HG03095 (cell line): ENCODE results near the gene SLC4A1.
"Not testable (repeated sequence)": the region's sequence is repeated elsewhere in the genome, so short reads cannot be mapped to it uniquely, and the experiment has no call there.

Source experiments
- ATAC-seq: cut with Tn5 transposase; IDR thresholded peaks from one replicate; pipeline ENCODE4 v1.9.1; 2021; ENCODE audit warnings: moderate library complexity; ENCODE audit not compliant: unreplicated experiment

SLC4A1 gene

DNA sequence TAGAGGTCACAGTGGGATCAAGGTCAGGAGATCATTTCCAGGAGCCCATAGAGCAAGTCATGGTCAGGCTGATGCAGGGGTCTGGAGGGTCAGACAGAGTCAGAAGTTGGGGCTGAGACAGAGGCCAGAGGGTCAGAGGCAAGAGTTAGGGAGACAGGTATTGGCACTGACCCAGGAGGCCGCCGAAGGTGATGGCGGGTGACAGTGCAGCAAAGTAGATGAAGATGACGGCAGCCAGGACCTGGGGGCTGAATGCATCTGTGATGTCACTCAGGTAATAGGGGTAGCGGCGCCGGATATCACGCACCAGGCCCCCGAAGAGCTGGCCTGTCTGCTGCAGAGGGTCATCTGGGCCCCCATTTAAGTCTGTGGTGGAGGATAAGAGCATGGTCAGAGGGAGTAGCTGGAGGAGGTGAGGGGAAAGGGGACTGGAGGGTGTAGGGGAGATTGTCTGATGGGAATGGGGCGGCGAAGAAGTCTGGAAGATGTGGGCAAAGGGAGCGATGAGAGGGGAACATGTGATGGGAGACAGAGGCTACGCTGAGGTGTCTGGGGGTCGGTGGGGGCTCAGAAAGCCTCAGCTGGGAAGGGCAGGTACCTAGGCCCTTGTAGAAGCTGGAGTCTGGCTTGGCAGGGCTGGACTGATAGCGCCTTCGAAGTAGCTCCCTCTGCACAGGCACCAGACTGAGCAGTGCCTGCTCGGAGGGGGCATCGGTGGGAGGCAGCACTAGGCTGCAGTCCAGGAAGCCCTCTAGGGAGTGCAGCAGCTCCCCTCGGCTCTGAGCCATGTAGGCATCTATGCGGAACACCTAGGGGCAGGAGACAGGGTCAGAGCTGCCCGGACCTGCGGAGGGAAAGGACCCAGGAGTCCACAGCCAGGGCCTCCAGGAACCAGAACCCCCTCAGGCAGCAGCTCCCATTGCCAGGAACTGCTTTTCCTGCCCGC is 9.8 kb downstream of the SLC4A1 start:
- no peak for ATAC-seq

DNA sequence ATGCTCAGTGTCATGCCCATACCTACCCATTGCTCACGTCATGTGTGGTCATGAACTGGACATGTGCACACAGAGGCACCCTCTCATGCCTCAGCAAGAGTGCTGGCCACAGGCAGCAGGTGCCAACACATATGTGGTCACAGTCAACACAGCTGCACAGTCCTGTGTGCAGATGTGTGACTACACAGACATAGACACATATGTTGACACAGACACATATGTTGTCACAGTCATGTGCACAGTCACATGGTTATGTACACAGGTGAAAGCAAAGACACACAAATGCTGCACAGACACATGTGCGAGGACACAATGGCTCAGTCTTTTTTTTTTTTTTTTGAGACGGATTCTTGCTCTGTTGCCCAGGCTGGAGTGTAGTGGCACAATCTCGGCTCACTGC is 11.3 kb downstream of the SLC4A1 start:
- ATAC-seq: no peak

DNA sequence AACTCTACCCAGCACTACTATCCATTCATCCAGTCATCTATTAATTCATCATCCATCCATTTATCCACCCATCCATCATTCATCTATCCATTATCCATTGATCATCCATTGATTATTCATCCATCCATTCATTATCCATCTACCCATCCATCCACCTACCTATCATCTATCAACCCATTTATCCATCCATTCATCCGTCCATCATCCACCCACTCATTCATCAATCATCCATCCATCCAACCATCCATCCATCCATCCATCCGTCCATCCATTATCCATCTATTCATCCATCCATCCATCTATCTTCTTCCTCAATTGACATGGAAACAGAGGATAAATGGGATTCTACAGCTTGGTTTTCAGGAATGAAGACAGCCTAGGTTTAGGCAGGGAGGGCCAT is 12.0 kb downstream of the SLC4A1 start:
- no peak for ATAC-seq

DNA sequence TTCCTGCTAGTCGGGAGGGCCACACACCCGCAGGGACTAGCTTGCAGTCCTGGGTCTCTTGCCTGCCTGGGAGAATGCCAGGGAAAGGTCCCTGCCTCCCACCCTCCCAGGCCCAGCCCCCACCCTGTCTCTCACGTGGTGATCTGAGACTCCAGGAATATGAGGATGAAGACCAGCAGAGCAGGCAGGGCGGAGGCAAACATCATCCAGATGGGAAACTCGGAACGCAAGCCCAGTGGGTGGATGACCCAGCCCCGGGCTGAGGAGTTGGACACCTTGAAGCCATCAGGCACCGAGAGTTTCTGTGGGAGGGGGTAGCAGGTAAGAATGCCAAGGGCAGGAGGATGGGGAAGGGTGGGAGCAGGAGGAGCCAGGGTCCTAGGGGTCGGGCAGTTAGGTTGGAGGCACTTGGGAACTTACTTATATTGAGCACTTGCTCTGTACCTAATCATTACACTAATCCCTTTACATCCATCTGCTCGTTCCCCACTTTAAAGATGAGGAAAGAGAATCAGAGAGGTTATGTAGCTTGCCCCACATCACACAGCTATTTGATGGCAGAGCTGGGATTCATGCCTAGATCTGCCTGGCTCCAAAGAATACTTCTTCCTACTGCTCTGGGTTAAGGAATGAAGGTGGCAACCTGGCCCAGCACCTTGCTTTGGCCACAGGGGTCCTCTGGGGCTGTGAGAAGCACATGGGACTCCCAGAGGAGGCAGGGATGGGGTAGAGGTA is 13.4 kb downstream of the SLC4A1 start:
- no peak for ATAC-seq

DNA sequence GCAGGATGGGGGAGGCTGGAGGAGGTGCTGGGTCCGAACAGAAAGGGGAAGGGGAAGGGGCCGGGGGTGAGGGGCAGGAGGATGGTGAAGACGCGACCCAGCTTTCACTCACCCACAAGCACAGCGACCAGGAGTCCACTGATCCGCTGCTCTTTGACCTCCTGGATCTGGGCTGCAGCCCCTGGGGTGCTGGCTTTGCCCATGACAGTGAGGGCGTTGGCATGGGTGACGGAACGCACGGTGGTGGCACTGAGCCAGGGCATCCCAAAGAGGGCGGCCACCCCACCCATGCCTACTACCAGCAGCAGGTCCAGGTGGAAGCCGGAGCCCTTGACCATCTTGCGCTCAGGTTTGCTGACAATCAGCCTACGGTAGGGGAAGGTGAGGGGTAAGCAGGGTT is 14.9 kb downstream of the SLC4A1 start:
- no peak for ATAC-seq

DNA sequence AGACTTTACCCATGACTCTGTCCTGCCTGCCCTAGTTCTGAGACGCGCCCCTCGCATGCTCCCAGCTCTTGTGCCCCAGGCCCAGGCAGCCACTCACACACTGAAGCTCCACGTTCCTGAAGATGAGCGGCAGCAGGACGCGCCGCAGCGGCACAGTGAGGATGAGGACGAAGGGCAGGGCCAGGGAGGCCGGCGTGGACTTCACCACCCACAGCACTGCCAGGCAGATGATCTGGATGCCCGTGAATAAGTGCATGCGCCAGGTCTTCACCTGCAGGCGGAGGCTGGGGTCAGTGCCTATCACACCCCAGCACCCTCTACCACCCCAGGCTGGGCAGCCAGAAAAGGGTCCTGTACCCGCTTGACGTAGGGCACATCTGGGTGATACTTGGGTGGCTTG is 16.9 kb downstream of the SLC4A1 start:
- no peak for ATAC-seq

DNA sequence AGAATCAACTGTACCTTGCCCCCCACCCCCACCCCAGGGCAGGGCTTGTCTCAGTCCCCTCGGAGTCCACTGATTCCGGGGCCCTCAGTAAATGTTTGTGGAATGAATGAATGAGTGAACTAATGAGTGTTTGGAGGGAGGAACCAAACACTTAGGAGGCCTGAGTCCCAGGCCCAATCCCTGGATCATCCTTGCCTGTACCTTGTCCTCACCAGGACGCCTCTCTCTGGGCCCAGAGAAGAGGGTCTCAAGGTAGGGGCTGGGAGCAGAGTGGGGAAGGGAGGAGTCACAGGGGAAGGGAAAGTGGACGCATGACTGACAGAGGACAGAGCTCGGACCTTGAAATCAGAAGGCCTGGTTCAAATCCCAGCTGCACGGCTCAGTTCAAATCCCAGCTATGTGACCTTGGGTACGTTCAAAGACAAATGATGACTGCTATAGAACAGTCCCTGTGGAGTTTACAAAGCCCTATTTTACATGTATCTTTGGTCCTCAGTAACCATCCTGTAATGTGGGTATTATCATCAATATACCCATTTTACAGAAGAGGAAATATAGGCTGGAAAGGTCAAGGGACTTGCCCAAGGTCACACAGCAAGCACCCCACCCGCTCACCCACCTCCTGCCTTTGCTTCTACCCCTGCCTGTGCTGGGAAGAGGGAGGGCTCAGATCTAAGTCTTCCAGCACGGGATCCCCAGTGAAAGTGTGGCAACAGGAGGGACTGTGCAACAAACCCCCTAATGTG is 18.3 kb downstream of the SLC4A1 start:
- ATAC-seq: no peak

DNA sequence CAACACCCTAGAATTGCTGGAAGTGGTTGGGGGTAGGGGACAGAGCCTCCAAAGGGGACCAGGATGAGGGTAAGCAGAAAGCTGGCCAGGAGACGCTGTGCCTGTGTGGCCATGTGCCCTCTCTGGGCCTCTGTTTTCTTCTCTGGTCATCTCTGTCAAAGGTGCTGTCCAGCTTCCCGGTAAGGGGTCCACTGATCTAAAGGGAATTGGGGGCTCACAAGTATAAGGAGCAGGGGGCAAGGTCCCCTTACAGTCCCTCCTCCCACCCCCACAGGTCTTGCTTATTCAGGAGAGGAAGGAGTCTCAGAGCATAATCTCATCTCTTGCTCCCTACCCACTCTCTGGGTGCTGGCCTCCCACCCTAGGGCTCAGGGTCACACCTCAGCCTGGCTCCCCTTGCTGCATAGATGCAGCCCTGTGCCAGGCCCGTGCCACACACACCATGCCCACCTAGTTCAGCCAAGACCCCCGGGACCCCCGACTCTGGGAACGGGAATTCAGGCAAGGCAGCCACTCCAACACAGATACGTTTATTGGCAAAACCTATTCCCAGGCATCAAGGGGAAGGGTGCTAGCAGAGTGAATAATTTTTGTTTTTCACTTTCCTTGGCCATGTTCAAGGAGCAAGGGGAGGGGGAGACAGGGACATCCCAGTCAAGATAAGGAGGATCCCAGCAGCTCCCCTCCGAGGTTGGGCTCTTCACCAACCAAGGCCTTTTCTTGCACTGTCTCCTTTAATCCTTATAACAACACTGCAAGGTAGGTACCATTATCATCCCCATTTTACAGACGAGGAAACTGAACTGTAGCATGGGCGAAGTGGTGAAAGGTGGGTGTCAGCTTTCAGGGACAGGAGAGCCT is 19.8 kb downstream of the SLC4A1 start:
- ATAC-seq: no peak

DNA sequence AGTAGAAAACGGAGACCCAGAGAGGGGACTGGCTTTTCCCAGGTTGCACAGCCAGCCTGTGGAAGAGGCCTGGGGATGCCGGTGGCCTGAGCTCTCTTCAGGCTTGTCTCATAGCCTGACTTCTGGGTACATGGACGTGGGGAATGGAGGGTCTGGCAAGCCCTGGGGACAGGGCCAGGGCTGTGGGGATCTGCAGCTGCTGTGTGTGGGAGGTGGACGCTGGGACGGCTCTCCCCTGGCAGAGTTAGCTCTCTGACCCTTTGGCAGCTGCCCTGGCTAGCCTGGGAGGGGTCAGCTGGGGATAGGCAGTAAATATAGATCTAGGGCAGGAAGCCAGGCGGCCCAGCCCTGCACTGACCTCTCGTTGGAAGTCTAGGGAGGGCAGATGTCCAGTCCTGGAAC is 20.5 kb downstream of the SLC4A1 start:
- ATAC-seq: no peak

DNA sequence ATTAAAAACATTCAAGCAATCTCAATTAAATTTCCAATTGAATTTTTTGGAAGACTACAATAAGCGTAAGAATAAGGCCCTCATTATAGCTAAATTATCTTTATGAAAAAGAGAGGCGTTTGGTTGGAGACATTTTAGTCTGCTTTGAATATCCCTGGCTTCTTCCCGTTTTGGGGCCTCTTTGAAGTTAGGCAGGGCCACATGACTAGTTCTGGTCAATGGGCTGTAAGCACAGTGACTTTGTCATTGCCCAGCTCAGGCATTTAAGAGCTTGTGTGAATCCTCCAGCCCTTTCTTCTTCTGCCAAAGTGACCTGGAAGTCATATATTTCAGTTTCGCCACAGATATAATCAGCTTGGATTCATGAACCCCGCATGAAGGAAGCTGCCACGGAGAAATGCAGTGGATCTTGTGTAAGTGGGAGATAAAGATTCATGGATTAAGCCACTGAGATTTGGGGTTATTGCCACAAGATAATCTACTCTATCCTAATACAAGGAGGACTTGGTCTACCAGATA is 26.8 kb downstream of the SLC4A1 start:
- no peak for ATAC-seq

DNA sequence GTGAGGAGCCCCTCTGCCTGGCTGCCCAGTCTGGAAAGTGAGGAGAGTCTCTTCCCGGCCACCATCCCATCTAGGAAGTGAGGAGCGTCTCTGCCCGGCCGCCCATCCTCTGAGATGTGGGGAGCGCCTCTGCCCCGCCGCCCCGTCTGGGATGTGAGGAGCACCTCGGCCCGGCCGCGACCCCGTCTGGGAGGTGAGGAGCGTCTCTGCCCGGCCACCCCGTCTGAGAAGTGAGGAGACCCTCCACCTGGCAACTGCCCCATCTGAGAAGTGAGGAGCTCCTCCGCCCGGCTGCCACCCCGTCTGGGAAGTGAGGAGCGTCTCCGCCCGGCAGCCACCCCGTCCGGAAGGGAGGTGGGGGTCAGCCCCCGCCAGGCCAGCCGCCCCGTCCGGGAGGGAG is 30.0 kb downstream of the SLC4A1 start:
- ATAC-seq: not testable (repeated sequence)

DNA sequence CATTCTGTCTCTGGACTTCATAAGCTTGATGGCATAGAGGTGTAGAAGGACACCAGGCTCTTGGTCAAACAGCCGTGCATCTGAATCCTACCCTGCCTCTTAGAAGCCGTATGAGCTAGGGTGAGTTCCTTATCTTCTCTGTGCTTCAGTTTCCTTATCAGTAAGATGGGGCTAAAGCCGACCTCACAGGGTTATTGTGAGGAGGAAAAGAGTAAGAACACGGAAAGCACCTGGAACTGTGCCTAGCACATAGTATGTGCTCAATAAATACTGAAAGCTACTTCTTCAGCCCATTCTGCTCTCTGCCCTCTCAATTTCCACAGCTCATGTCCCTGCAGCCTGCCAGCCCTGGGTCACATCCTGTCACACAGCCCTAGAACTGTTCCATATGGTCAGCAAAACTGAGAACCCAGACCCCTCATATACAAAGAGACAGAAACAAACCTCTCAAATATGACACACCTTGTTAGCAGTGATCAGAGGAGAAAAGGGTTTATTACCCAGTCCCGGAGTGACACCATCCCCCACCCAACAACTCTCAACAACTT is 31.4 kb downstream of the SLC4A1 start:
- no peak for ATAC-seq

DNA sequence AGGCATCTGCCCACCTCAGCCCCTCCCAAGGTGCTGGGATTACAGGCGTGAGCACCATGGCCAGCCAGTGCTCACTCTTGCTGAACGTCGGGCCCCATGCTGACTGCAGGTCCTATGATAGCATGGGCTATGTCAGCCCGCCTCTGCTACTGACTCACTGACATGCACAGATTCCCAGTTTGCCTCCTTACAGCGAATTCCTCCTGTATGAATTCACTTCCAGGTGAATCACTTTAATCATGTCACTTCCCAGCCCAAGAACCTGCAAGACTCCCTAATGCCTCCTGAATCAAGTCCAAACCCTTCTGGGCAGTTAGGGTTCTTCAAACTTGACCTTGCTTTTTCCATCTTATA is 32.4 kb downstream of the SLC4A1 start:
- ATAC-seq: no peak

DNA sequence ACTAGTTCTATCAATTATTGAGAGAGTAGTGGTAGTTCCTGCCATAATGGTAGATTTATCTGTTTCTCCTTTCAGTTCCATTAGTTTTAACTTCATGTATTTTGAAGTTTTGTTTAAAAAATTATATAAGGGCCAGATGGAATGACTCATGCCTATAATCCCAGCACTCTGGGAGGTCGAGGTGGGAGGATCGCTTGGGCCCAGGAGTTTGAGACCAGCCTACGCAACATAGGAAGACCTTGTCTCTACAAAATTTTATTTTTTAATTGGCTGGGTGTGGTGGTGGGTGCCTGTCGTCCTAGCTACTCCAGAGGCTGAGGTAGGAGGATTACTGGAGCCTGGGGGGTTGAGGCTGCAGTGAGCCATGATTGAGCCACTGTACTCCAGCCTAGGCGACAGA is 34.4 kb downstream of the SLC4A1 start:
- no peak for ATAC-seq

DNA sequence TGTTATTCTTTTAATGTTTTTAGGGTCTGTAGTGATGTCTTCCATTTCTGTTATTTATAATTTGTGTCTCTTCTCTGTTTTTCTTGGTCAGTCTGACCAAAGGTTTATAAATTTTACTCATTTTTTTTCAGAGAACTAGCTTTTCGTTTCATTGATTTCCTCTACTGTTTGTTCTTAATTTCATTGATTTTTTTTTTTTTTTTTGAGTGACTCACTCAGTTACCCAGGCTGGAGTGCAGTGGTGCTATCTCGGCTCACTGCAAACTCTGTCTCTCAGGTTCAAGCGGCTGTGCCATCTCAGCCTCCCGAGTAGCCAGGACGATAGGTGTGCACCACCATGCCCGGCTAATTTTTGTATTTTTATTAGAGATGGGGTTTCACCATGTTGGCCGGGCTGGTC is 35.9 kb downstream of the SLC4A1 start:
- ATAC-seq: no peak

DNA sequence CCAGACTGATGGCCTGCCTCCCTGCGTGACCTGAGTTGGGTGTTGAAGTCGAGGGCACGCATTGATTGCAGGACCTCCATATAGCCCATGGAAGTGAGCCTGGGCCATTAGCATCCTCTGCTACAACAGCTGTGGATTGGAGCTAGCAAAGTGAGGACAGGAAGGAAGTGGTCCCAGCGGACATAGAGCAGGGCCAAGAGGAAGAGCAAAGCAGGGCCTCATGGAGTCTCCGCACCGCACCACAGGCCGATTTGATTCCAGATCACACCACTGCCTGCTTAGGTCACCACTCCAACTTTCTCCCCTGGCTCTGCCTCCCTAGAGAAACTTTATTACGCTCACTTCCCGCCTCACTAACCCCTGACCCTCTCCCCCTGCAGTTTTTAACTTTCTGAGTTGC is 37.8 kb downstream of the SLC4A1 start:
- no peak for ATAC-seq

DNA sequence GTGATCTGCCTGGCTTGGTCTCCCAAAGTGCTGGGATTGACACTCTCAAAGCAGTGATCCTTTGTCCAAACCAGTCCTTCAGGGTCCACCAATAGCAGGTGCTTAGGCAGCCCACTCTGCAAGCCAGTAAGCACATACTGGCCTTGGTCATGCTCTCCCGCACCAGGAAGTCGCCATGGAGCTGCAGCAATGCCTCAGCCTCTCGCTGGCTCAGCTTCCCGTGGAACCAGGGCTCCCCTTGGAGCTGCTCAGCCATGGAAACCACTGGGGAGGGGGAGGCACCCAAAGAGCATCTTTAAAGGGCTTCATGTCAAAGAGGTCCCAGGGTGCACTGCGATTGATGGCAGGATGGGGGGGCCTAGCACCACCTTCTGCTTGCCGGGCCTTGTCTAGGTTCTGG is 38.8 kb downstream of the SLC4A1 start:
- no peak for ATAC-seq

DNA sequence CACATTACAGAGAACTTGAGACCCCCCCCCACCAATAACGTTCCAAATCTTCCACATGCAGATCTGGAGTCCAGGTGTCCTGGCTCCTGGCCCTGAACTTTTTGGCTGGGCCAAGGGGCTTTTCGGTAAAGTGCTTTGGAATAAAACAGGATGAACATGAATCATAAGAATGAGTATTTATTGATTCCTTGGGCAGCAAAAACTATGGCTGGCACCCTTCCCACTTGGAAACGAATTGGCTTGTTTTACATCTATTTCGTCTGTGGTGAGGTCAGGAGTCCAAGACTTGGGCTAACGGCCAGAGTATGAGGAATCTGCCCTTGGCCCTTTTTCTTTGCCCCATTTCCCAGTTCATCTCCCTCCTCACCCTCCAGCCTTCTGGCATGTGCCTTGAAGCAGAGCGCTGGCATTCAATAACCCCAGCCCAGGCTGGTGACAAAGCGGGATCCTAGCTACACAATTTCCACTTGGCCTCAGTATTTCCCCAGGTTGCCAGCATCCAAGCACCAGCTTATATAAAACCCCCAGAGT is 44.3 kb downstream of the SLC4A1 start:
- ATAC-seq: no peak

DNA sequence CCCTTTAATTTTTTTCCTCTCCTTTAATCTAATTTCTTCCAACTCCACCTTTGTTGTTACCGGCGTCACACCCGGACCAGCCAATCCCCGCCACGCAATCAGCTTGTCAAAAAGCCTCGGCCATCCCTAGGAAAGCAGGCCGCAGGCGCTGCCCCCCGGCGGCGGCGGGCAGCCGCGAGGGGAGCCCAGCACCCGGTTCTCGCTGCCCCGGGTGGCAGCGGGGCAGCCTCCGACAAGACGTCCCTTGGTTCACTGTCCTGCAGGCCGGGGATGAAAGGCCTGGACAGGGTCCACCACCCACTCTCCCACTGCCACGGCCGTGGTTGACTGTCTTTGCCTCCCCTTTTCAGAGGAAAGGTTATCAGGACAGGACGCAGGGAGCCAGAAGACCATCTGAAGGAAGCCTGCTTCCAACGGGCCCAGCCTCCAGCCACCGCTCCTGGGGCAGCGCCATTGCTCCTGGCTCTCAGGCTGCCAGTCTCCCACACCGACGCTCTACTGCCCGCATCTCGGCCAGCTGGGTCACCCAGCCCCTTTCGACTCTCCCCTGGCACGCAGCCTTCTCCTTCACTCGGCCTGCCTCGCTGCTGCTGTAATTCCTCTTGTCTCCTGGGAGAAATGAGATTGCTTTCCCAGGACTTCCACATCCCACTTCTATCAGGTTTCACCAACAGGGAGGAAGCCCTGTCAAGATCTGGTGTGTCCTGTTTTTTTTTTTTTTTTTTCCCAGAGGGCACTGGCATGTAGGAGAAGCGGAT is 45.6 kb downstream of the SLC4A1 start:
- no peak for ATAC-seq

DNA sequence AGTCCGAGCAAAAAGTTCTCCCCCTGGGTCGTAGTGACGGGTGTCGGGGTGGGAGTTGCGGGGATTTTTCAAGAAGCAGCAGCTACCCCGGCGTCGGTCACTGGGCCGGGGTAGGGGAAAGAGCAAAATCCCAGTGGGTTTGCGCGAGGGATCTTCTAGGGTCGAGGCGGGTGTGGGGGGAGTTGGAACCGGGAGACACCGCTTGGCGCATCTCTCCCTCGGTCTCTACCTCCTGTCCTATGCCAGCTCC is 46.1 kb downstream of the SLC4A1 start:
- no peak for ATAC-seq
